T-helper 2 cell (primary cell): Measurements from ENCODE around the gene TMEM79.
"Not testable (repeated sequence)": the region's sequence is repeated elsewhere in the genome, so short reads cannot be mapped to it uniquely, and the experiment has no call there.

Experiments used
- DNase-seq, 5 experiments: peaks; one replicate each; pipeline versions ENCODE4 v3.0.0 to v3.0.0-alpha.2; 2012 to 2022

The TMEM79 gene

GRCh38 chr1:156308078-156308477, 24.0 kb downstream of the TMEM79 start:
- no peak for DNase-seq

DNA sequence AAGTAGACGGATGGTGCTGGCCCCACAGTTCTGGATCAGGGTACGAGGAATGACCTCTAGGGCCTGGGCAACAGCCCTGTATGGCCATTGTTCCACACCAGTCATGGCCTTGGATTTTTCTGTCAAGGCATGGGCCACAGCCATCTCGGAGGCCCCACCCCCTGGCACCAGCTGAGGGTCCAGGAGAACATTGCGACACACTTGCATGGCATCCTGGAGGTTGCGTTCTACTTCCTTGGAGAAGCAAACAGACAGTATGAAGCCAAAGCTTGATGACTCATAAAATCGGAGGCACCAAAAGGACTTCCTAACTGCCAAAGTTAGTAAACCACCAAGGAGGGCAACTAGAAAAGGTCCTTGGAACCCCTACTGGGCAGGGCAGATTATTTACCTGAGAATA, 26.8 kb downstream of the TMEM79 start:
- no peak for DNase-seq

DNA sequence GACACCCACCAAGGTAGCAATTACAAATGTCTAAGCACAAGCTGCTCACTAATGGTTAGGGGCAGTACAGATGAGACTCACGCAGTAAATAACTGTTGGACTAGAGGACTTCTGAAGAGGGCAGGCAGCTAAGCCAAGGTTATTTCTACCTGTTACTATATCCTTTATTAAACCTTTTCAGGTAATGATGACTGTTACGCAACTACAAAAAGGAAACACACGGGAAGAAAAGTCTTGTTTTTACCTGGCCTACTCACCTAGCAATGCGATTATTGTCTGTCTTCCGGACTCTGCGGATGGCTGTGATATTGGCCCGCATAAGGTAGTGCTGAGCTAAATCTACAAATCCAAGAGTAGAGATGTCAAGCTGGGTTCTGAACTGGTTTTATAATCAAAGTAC, 32.8 kb downstream of the TMEM79 start:
- no peak for DNase-seq

GRCh38 chr1:156319664-156320063, 35.5 kb downstream of the TMEM79 start:
- DNase-seq, result peak in 1 of 5 experiments; percentile 24

DNA sequence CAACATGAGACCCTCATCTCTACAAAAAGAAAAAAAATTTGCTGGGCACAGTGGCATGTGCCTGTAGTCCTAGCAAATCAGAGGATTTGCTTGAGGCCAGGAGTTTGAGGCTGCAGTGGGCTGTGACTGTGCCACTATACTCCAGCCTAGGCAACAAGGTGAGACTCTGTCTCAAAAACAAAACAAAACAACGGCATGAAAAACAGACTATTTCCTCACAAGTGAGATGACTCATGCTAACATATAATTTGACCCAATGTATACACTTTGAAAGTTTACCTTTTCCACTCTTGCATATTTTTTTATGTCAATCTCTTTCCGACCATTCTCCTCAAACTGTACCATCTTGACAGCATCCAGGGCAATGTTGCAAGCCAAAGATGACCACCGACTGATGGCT, 36.4 kb downstream of the TMEM79 start:
- DNase-seq, result no peak

- not testable (repeated sequence) for DNase-seq
These were observed 39.1 kb downstream of the TMEM79 start for GRCh38 chr1:156323179-156323578.

GRCh38 chr1:156336242-156336641, 52.1 kb downstream of the TMEM79 start:
- DNase-seq, result peak in 1 of 5 experiments; percentile 39

DNA sequence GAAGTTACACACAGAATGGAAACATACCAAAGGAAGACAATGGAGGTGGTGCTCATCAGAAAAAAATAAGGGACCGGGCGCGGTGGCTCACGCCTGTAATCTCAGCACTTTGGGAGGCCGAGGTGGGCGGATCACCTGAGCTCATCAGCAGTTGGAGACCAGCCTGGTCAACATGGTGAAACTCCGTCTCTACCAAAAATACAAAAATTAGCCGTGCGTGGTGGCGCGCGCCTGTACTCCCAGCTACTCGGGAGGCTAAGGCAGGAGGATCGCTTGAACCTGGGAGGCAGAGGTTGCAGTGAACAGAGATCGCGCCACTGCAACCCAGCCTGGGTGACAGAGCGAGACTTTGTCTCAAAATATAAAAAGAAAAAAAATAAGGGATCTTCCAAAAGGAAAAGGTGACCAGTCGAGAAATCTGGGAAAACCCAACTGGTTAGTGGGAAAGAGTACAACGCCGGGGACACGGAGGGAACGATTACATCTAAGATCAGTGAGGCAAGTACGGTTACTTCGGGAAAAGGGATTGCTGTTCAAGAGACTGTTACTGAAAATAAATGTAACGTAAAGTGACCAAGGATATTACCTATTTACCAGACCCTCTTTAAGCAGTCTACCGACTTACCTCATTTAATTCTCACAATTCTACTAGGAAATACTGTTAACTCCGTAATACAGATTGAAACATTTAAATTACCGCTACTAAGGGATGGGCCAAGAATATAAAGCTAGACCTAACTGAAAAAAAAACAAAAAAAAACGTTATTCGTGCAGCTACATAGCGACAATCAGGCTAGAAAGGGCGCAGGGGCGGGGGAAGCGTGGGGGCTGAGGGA, 53.1 kb downstream of the TMEM79 start:
- peak in 2 of 5 experiments; percentile 5 to 8 for DNase-seq

- DNase-seq, result no peak
These were observed 53.7 kb downstream of the TMEM79 start for GRCh38 chr1:156337888-156338179.

DNA sequence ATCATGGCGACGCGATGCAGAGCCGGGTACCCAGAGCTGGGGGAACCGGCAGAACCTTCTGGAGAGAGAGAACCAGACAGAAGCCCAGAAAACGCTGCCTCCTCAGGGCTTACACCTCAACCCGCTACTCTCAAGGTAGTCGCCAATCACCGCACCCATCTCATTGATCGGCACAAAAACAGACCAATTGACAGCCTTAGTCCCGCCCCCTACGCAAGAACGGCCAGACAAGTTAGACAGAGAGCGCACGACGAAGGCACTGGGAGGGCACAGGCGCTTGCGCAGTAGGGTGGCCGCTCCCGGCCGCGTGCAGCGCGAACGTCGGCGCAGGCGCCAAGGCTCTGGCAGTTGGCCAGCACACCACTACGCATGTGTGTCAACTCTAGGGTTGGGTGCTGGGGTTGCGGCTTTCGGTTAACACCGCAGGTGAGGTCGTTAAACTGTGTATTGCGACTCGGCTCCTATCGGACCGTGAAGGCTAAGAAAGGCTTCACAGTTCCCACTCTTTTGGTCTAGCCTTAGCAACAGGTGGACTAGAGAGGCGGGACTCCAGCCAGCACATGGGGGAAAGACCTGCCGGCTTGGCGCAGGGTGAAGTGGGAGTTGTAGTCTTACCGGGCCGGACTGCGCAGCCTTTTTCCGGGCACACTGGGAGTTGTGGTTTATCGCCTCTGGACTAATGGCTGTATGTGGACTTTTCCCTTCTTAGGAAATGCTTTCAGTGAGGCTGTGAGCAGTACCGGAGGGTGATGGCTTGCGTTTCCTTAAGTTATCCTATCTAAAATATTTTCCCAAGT, 54.3 kb downstream of the TMEM79 start, which contains the start of the genes CCT3 and TSACC:
TSS of gene CCT3 (minus strand) at position 113 of the 797 bp plus-strand sequence. CDS start at position 5, 108 bp downstream.
TSS of gene TSACC (plus strand) at position 347 of the 797 bp plus-strand sequence. CDS start 1,232 bp downstream, outside the sequence.
- DNase-seq, result peak; percentile 97 to 100 (median 98)
